Inflammatory macrophage (primary cell): ENCODE data around the gene SIN3B.
A peak's percentile ranks its signal among the peaks of the same experiment; 100 is the strongest.

Experiments used
- DNase-seq, 2 donors: peaks; one replicate each; pipeline ENCODE4 v3.0.0-alpha.2; 2020 to 2022

The SIN3B gene

GRCh38 chr19:16824658-16825311 is 4.4 kb upstream of the SIN3B start:
- no peak for DNase-seq

GRCh38 chr19:16825312-16826052 is 3.7 kb upstream of the SIN3B start:
- peak in 1 of 2 donors; percentile 19 for DNase-seq

- DNase-seq: no peak
Observed at GRCh38 chr19:16829822-16830289, 658 bp downstream of the SIN3B start.

- DNase-seq: no peak
Observed at GRCh38 chr19:16830679-16831078, 1.5 kb downstream of the SIN3B start.

- DNase-seq: no peak
Observed at GRCh38 chr19:16831531-16831930, 2.3 kb downstream of the SIN3B start.

- no peak for DNase-seq
Observed at GRCh38 chr19:16834747-16835146, 5.5 kb downstream of the SIN3B start.

- peak; percentile 66 to 82 for DNase-seq
Observed at GRCh38 chr19:16836115-16837034, 7.2 kb downstream of the SIN3B start.

- no peak for DNase-seq
Observed at GRCh38 chr19:16837035-16837362, 7.8 kb downstream of the SIN3B start.

- no peak for DNase-seq
Observed at GRCh38 chr19:16841391-16841926, 12.3 kb downstream of the SIN3B start.

- no peak for DNase-seq
Observed at GRCh38 chr19:16846901-16847300, 17.7 kb downstream of the SIN3B start.

GRCh38 chr19:16847430-16847829 is 18.2 kb downstream of the SIN3B start:
- peak; percentile 70 to 72 for DNase-seq

GRCh38 chr19:16849168-16849567 is 20.0 kb downstream of the SIN3B start:
- DNase-seq: no peak

GRCh38 chr19:16850133-16850532 is 20.9 kb downstream of the SIN3B start:
- no peak for DNase-seq

- no peak for DNase-seq
Observed at GRCh38 chr19:16851031-16851712, 22.0 kb downstream of the SIN3B start.

GRCh38 chr19:16853066-16853465 is 23.9 kb downstream of the SIN3B start:
- no peak for DNase-seq

GRCh38 chr19:16856091-16856490 is 26.9 kb downstream of the SIN3B start:
- DNase-seq: no peak

- no peak for DNase-seq
Observed at GRCh38 chr19:16859626-16860025, 30.4 kb downstream of the SIN3B start.

GRCh38 chr19:16860118-16860517 is 30.9 kb downstream of the SIN3B start:
- DNase-seq: no peak

- DNase-seq: no peak
Observed at GRCh38 chr19:16861011-16861410, 31.8 kb downstream of the SIN3B start.

- DNase-seq: no peak
Observed at GRCh38 chr19:16861834-16862233, 32.6 kb downstream of the SIN3B start.

- peak; percentile 69 to 79 for DNase-seq
Observed at GRCh38 chr19:16862826-16863415, 33.7 kb downstream of the SIN3B start.

- DNase-seq: no peak
Observed at GRCh38 chr19:16867211-16867610, 38.0 kb downstream of the SIN3B start.
